ENCODE measurements around the gene TMEM131.

Gene TMEM131

GRCh38 chr2:97798416-97798815 is 197.3 kb downstream of the TMEM131 start:
- no peak for DNase-seq

- DNase-seq: no peak
Measured at GRCh38 chr2:97797355-97797754, 198.4 kb downstream of the TMEM131 start.

GRCh38 chr2:97796465-97797126 is 199.2 kb downstream of the TMEM131 start:
- DNase-seq: no peak

- no peak for DNase-seq
Measured at GRCh38 chr2:97792416-97792815, 203.3 kb downstream of the TMEM131 start.

- DNase-seq: no peak
Measured at GRCh38 chr2:97788986-97789644, 206.6 kb downstream of the TMEM131 start.

- DNase-seq: no peak
Measured at GRCh38 chr2:97785818-97786217, 209.9 kb downstream of the TMEM131 start.

GRCh38 chr2:97784953-97785352 is 210.8 kb downstream of the TMEM131 start:
- no peak for DNase-seq

GRCh38 chr2:97781981-97782380 is 213.8 kb downstream of the TMEM131 start:
- no peak for DNase-seq

GRCh38 chr2:97779141-97779540 is 216.6 kb downstream of the TMEM131 start:
- DNase-seq: no peak

- DNase-seq: no peak
Measured at GRCh38 chr2:97775074-97775473, 220.7 kb downstream of the TMEM131 start.

- no peak for DNase-seq
Measured at GRCh38 chr2:97774425-97774824, 221.3 kb downstream of the TMEM131 start.

GRCh38 chr2:97770445-97770844 is 225.3 kb downstream of the TMEM131 start:
- no peak for DNase-seq

GRCh38 chr2:97769711-97770110 is 226.0 kb downstream of the TMEM131 start:
- DNase-seq: no peak

- DNase-seq: no peak
Measured at GRCh38 chr2:97769308-97769707, 226.4 kb downstream of the TMEM131 start.

GRCh38 chr2:97766567-97766966 is 229.2 kb downstream of the TMEM131 start:
- no peak for DNase-seq

- DNase-seq: no peak
Measured at GRCh38 chr2:97765933-97766332, 229.8 kb downstream of the TMEM131 start.

GRCh38 chr2:97764559-97765263 is 231.0 kb downstream of the TMEM131 start:
- no peak for DNase-seq

- DNase-seq: no peak
Measured at GRCh38 chr2:97763176-97763845, 232.4 kb downstream of the TMEM131 start.

- no peak for DNase-seq
Measured at GRCh38 chr2:97761192-97761591, 234.6 kb downstream of the TMEM131 start.

- no peak for DNase-seq
Measured at GRCh38 chr2:97760480-97761049, 235.2 kb downstream of the TMEM131 start.

- no peak for DNase-seq
Measured at GRCh38 chr2:97759727-97760407, 235.9 kb downstream of the TMEM131 start.

GRCh38 chr2:97758131-97758705 is 237.5 kb downstream of the TMEM131 start:
- DNase-seq: no peak
